ENCODE data around the gene SIAE. TPM values are rescaled to one million over a fixed set of nuclear protein-coding genes. Genes with fewer than 3 reads are reported as not detected.
"Not testable (repeated sequence)": the region's sequence is repeated elsewhere in the genome, so short reads cannot be mapped to it uniquely, and the experiment has no call there.

Gene SIAE
- polyA plus RNA-seq, 1 experiment: 42.1 TPM

- TF ChIP-seq CTCF (IDR thresholded peaks at IDR 0.05; ENCODE audit: insufficient read depth, low read depth, low read length): no peak
- Histone ChIP-seq H3K4me3 (ENCODE audit: low read depth, low read length) (no peak overlapping the region), H3K36me3 (ENCODE audit: control insufficient read depth, insufficient read depth, low read length) (no peaks in the 10 kb centered on the region), H3K27me3 (ENCODE audit: control insufficient read depth, insufficient read depth, low read length) (no peaks in the 10 kb centered on the region)
- ChIA-PET POLR2A (no interaction called here), CTCF (no interaction called here)
- DNase-seq (ENCODE audit: low read depth): no peak
Measured at GRCh38 chr11:124612045-124612444, 61.5 kb downstream of the SIAE start.

GRCh38 chr11:124611064-124611463 lies 62.5 kb downstream of the SIAE start, which contains the start of gene PANX3:
Gene PANX3, plus strand, starts transcription at chr11:124611428. Its CDS starts 129 bp downstream, at chr11:124611557.
- DNase-seq (ENCODE audit: low read depth): no peak
- Histone ChIP-seq H3K36me3 (ENCODE audit: control insufficient read depth, insufficient read depth, low read length) (no peaks in the 10 kb centered on the region), H3K4me3 (ENCODE audit: low read depth, low read length) (no peak within 1 kb of the TSS), H3K27me3 (ENCODE audit: control insufficient read depth, insufficient read depth, low read length) (no peaks in the 10 kb centered on the region)
- ChIA-PET POLR2A (no interaction called here), CTCF (interaction anchor here (0.8 kb wide), 2 partner anchors 26 to 200 kb away, joined by 3 to 7 read pairs; no protein-coding TSS in a partner anchor)
- TF ChIP-seq CTCF (IDR thresholded peaks at IDR 0.05; ENCODE audit: insufficient read depth, low read depth, low read length): no peak

DNA sequence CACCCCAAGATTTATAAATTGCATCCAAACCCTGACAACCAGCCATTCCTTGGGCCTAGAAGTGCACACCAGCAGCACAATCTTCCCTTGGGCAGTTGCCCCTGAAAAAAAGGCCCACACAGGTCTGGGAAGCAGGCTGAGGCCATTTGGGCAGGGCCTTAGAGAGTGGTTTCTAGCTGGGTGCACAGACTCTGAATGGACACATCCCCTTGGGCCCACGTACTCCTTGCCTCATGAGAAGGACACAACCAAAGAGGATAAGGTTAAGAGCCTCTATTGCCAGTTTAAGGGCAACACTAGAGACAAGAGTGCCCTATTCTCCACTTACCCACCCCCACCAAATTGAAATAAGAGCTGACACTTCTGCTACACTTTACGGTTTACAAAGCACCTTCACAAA lies 63.2 kb downstream of the SIAE start:
- CTCF ChIA-PET: interaction anchor here (0.8 kb wide), 2 partner anchors 25 to 199 kb away, joined by 3 to 7 read pairs; no protein-coding TSS in a partner anchor
- no peak for TF ChIP-seq CTCF (IDR thresholded peaks at IDR 0.05; ENCODE audit: insufficient read depth, low read depth, low read length)

DNA sequence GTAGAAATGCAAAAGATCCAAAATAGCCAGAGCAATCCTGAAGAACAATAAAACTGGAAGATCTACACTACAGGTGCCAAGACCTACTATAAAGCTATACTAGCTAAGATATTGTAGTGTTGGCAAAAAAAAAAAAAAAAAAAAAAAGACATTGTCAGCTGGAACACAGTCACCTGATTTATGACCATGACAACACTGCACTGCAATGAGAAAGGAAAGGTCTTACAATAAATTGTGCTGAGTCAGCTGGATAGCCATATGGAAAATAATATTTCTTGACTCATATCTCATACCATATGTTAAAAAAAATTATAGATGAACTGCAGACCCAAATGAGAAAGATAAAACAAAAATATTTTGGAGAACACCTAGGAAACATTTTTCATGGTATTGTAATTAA lies 65.4 kb downstream of the SIAE start:
- no peak for DNase-seq (ENCODE audit: low read depth)
- ChIA-PET CTCF (interaction anchor here (1.3 kb wide), 1 partner anchor 9 kb away, joined by 3 read pairs; no protein-coding TSS in a partner anchor), POLR2A (no interaction called here)
- Histone ChIP-seq H3K4me3 (ENCODE audit: low read depth, low read length) (no peak overlapping the region), H3K36me3 (ENCODE audit: control insufficient read depth, insufficient read depth, low read length) (no peaks in the 10 kb centered on the region), H3K27me3 (ENCODE audit: control insufficient read depth, insufficient read depth, low read length) (no peaks in the 10 kb centered on the region)
- no peak for TF ChIP-seq CTCF (IDR thresholded peaks at IDR 0.05; ENCODE audit: insufficient read depth, low read depth, low read length)

More for the DNA sequence above, 63.2 kb downstream of the SIAE start:
- Histone ChIP-seq H3K27me3 (ENCODE audit: control insufficient read depth, insufficient read depth, low read length) (no peaks in the 10 kb centered on the region), H3K4me3 (ENCODE audit: low read depth, low read length) (no peak overlapping the region), H3K36me3 (ENCODE audit: control insufficient read depth, insufficient read depth, low read length) (no peaks in the 10 kb centered on the region)
- POLR2A ChIA-PET: no interaction called here
- no peak for DNase-seq (ENCODE audit: low read depth)

- no peak overlapping the region for H3K4me3 ChIP-seq (ENCODE audit: low read depth, low read length)
- no peak for TF ChIP-seq CTCF (IDR thresholded peaks at IDR 0.05; ENCODE audit: insufficient read depth, low read depth, low read length)
- no peak for DNase-seq (ENCODE audit: low read depth)
- CTCF ChIA-PET: interaction anchor here (1.3 kb wide), 1 partner anchor 20 kb away, joined by 3 read pairs; no protein-coding TSS in a partner anchor
- POLR2A ChIA-PET: no interaction called here
- no peaks in the 10 kb centered on the region for H3K27me3 ChIP-seq (ENCODE audit: control insufficient read depth, insufficient read depth, low read length)
- H3K36me3 ChIP-seq (ENCODE audit: control insufficient read depth, insufficient read depth, low read length): no peaks in the 10 kb centered on the region
Measured at GRCh38 chr11:124605719-124606118, 67.8 kb downstream of the SIAE start.

DNA sequence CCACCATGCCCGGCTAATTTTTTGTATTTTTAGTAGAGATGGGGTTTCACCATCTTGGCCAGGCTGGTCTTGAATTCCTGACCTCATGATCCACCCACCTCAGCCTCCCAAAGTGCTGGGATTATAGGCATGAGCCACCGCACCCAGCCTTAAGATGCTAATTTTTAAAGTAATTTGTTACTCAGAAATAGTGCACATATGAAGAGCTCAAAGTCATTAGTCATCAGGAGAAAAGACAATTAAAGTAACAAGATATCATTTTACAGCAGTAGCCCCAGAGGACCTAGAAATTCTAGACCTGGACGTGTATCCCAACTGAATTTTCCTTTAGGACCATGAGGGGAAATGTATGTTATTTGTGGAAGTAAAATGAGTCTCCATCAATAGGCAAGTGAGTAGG lies 70.8 kb downstream of the SIAE start:
- CTCF ChIA-PET: interaction anchor here (1.0 kb wide), 1 partner anchor 12 kb away, joined by 3 read pairs; no protein-coding TSS in a partner anchor
- H3K36me3 ChIP-seq (ENCODE audit: control insufficient read depth, insufficient read depth, low read length); POLR2A ChIA-PET; DNase-seq (ENCODE audit: low read depth); H3K27me3 ChIP-seq (ENCODE audit: control insufficient read depth, insufficient read depth, low read length); H3K4me3 ChIP-seq (ENCODE audit: low read depth, low read length): not testable (repeated sequence)
